ENCODE results near the gene SPATA20. TPM values are rescaled to one million over a fixed set of nuclear protein-coding genes. Genes with fewer than 3 reads are reported as not detected.

SPATA20 gene
- total and polyA plus RNA-seq, 2 of the 13 experiments (the other 11 are each of a cell fraction or from before 2014, with no cell fraction given): 36.1 to 64.8 TPM

GRCh38 chr17:50541716-50542688 is 5.0 kb upstream of the SPATA20 start (continued):
- TF ChIP-seq ZNF569 (CRISPR knock-in tag; IDR thresholded peaks at IDR 0.05; ENCODE audit: borderline replicate concordance): 0 out of 2 replicates have a peak, but pooled peaks have one; percentile 71
- TF ChIP-seq ARNT2 (CRISPR knock-in tag; IDR thresholded peaks at IDR 0.05; ENCODE audit: low read depth): peak; percentile 97
- no peak for TF ChIP-seq GABPA (IDR thresholded peaks at IDR 0.05; ENCODE audit: low read depth, low read length)
- TF ChIP-seq GABPA (CRISPR knock-in tag; IDR thresholded peaks at IDR 0.05; ENCODE audit: low read depth): no peak
- peak; percentile 95 for TF ChIP-seq ZNF776 (CRISPR knock-in tag; IDR thresholded peaks at IDR 0.05)
- TF ChIP-seq FOXM1 (CRISPR knock-in tag; IDR thresholded peaks at IDR 0.05): 0 out of 2 replicates have a peak, but pooled peaks have one; percentile 28
- TF ChIP-seq TAF15 (IDR thresholded peaks at IDR 0.05; ENCODE audit: low read depth, low read length, poor library complexity, severe bottlenecking): peak; percentile 74
- TF ChIP-seq ZNF383 (CRISPR knock-in tag; IDR thresholded peaks at IDR 0.05; ENCODE audit: borderline replicate concordance): peak; percentile 43; the same call in 1 of the 2 replicates
- peak; percentile 53; the same call in 1 of the 2 replicates for TF ChIP-seq ZNF773 (CRISPR knock-in tag; IDR thresholded peaks at IDR 0.05; ENCODE audit: borderline replicate concordance)
- TF ChIP-seq FUBP1 (CRISPR knock-in tag; IDR thresholded peaks at IDR 0.05; ENCODE audit: borderline replicate concordance): no peak
- no peak for TF ChIP-seq TBX3 (IDR thresholded peaks at IDR 0.05; ENCODE audit: borderline replicate concordance)
- TF ChIP-seq KDM1A (CRISPR knock-in tag; IDR thresholded peaks at IDR 0.05): no peak
- no peak for TF ChIP-seq NCOR1 (IDR thresholded peaks at IDR 0.05; ENCODE audit: borderline replicate concordance, low read length)
- TF ChIP-seq ZNF263 (CRISPR knock-in tag; IDR thresholded peaks at IDR 0.05): peak; percentile 62; the same call in 1 of the 2 replicates
- TF ChIP-seq, protein P1, sequence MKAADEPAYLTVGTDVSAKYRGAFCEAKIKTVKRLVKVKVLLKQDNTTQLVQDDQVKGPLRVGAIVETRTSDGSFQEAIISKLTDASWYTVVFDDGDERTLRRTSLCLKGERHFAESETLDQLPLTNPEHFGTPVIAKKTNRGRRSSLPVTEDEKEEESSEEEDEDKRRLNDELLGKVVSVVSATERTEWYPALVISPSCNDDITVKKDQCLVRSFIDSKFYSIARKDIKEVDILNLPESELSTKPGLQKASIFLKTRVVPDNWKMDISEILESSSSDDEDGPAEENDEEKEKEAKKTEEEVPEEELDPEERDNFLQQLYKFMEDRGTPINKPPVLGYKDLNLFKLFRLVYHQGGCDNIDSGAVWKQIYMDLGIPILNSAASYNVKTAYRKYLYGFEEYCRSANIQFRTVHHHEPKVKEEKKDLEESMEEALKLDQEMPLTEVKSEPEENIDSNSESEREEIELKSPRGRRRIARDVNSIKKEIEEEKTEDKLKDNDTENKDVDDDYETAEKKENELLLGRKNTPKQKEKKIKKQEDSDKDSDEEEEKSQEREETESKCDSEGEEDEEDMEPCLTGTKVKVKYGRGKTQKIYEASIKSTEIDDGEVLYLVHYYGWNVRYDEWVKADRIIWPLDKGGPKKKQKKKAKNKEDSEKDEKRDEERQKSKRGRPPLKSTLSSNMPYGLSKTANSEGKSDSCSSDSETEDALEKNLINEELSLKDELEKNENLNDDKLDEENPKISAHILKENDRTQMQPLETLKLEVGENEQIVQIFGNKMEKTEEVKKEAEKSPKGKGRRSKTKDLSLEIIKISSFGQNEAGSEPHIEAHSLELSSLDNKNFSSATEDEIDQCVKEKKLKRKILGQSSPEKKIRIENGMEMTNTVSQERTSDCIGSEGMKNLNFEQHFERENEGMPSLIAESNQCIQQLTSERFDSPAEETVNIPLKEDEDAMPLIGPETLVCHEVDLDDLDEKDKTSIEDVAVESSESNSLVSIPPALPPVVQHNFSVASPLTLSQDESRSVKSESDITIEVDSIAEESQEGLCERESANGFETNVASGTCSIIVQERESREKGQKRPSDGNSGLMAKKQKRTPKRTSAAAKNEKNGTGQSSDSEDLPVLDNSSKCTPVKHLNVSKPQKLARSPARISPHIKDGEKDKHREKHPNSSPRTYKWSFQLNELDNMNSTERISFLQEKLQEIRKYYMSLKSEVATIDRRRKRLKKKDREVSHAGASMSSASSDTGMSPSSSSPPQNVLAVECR (CRISPR knock-in tag; IDR thresholded peaks at IDR 0.05; ENCODE audit: borderline replicate concordance): peak; percentile 89
- no peak for TF ChIP-seq KLF11 (CRISPR knock-in tag; IDR thresholded peaks at IDR 0.05)
- 0 out of 2 replicates have a peak, but pooled peaks have one; percentile 20 for TF ChIP-seq RFX5 (IDR thresholded peaks at IDR 0.05; ENCODE audit: low read depth, low read length)
- TF ChIP-seq KLF6 (CRISPR knock-in tag; IDR thresholded peaks at IDR 0.05): peak; percentile 87
- no peak; the same call in 1 of the 2 replicates for TF ChIP-seq CHD4 (IDR thresholded peaks at IDR 0.05; ENCODE audit: borderline replicate concordance, low read length)
- peak; percentile 69; the same call in 1 of the 2 replicates for TF ChIP-seq RAD21 (CRISPR knock-in tag; IDR thresholded peaks at IDR 0.05)
- peak; percentile 71; the same call in 1 of the 2 replicates for TF ChIP-seq ARNTL (CRISPR knock-in tag; IDR thresholded peaks at IDR 0.05)
- TF ChIP-seq ZSCAN21 (CRISPR knock-in tag; IDR thresholded peaks at IDR 0.05; ENCODE audit: borderline replicate concordance): peak; percentile 97

All from HepG2 (cell line).